GM12875 (cell line): ENCODE results near the gene SYTL5.

ENCODE experiments used
- H3K4me3 ChIP-seq: one replicate; pipeline ENCODE4 v1.5.1; 2011; ENCODE audit warnings: low read depth, low read length, control low read depth
- CTCF ChIP-seq: IDR thresholded peaks from 2 replicates; pipeline ENCODE4 v1.5.1; 2011; ENCODE audit warnings: low read depth, mild to moderate bottlenecking, control low read depth, inconsistent platforms, low read length, moderate library complexity, borderline replicate concordance; ENCODE audit not compliant: insufficient read depth

Gene SYTL5

GRCh38 chrX:38018766-38019425 is 12.5 kb downstream of the SYTL5 start:
- H3K4me3 ChIP-seq, result no peak overlapping the region
- no peak for TF ChIP-seq CTCF

- no peak overlapping the region for H3K4me3 ChIP-seq
- no peak for TF ChIP-seq CTCF
These were observed 21.9 kb downstream of the SYTL5 start for GRCh38 chrX:38028300-38028699.

- H3K4me3 ChIP-seq, result no peak overlapping the region
- no peak for TF ChIP-seq CTCF
These were observed 30.1 kb downstream of the SYTL5 start for GRCh38 chrX:38036466-38036865.

GRCh38 chrX:38038501-38038900 is 32.1 kb downstream of the SYTL5 start:
- no peak for TF ChIP-seq CTCF
- no peak overlapping the region for H3K4me3 ChIP-seq

GRCh38 chrX:38041237-38041636 is 34.9 kb downstream of the SYTL5 start:
- no peak for TF ChIP-seq CTCF

GRCh38 chrX:38044701-38045100 is 38.3 kb downstream of the SYTL5 start:
- no peak for TF ChIP-seq CTCF
- no peak overlapping the region for H3K4me3 ChIP-seq

More at GRCh38 chrX:38041237-38041636, 34.9 kb downstream of the SYTL5 start:
- no peak overlapping the region for H3K4me3 ChIP-seq

- TF ChIP-seq CTCF, result no peak
- no peak overlapping the region for H3K4me3 ChIP-seq
These were observed 39.3 kb downstream of the SYTL5 start for GRCh38 chrX:38045538-38046096.
